ENCODE results near the gene METTL1.

- TF ChIP-seq GATA2 (IDR thresholded peaks at IDR 0.05; ENCODE audit: low read depth, low read length) (no peak), GATA3 (IDR thresholded peaks at IDR 0.05; ENCODE audit: low read depth, low read length) (no peak)
Measured at GRCh38 chr12:57797933-57798332, 26.0 kb upstream of the METTL1 start.
